Stimulated activated CD4-positive, alpha-beta T cell treated with anti-CD3 and anti-CD28 coated beads, Interleukin-12 subunit alpha, Interleukin-12 subunit beta, amount 100 ng/mL, for 4 hours (primary cell): ENCODE measurements around the gene KATNAL1.
"Not testable (repeated sequence)": the region's sequence is repeated elsewhere in the genome, so short reads cannot be mapped to it uniquely, and the experiment has no call there.

Source experiments
- DNase-seq: peaks from one replicate; pipeline ENCODE4 v3.0.0-alpha.2; 2020

The KATNAL1 gene

GRCh38 chr13:30290812-30291436 lies 16.4 kb downstream of the KATNAL1 start:
- no peak for DNase-seq

- DNase-seq = no peak
Measured at GRCh38 chr13:30289533-30289932, 17.8 kb downstream of the KATNAL1 start.

- DNase-seq = not testable (repeated sequence)
Measured at GRCh38 chr13:30286059-30286458, 21.3 kb downstream of the KATNAL1 start.

- DNase-seq = no peak
Measured at GRCh38 chr13:30276178-30276577, 31.2 kb downstream of the KATNAL1 start.

GRCh38 chr13:30274083-30274482 lies 33.3 kb downstream of the KATNAL1 start:
- DNase-seq = no peak

GRCh38 chr13:30270035-30270434 lies 37.3 kb downstream of the KATNAL1 start:
- not testable (repeated sequence) for DNase-seq

- no peak for DNase-seq
Measured at GRCh38 chr13:30268673-30269072, 38.7 kb downstream of the KATNAL1 start.

GRCh38 chr13:30266756-30267155 lies 40.6 kb downstream of the KATNAL1 start:
- DNase-seq = no peak

- DNase-seq = not testable (repeated sequence)
Measured at GRCh38 chr13:30259149-30259733, 48.1 kb downstream of the KATNAL1 start.

- no peak for DNase-seq
Measured at GRCh38 chr13:30257468-30258099, 49.8 kb downstream of the KATNAL1 start.

GRCh38 chr13:30256713-30257467 lies 50.5 kb downstream of the KATNAL1 start:
- no peak for DNase-seq

GRCh38 chr13:30255696-30256095 lies 51.7 kb downstream of the KATNAL1 start:
- no peak for DNase-seq

GRCh38 chr13:30253830-30254229 lies 53.5 kb downstream of the KATNAL1 start:
- DNase-seq = no peak

GRCh38 chr13:30247406-30247805 lies 59.9 kb downstream of the KATNAL1 start:
- no peak for DNase-seq

GRCh38 chr13:30241532-30241931 lies 65.8 kb downstream of the KATNAL1 start:
- DNase-seq = no peak

- DNase-seq = no peak
Measured at GRCh38 chr13:30240608-30241007, 66.7 kb downstream of the KATNAL1 start.

GRCh38 chr13:30235216-30235615 lies 72.1 kb downstream of the KATNAL1 start:
- no peak for DNase-seq

- no peak for DNase-seq
Measured at GRCh38 chr13:30234619-30235162, 72.7 kb downstream of the KATNAL1 start.

- no peak for DNase-seq
Measured at GRCh38 chr13:30224732-30225131, 82.6 kb downstream of the KATNAL1 start.

GRCh38 chr13:30222254-30222653 lies 85.1 kb downstream of the KATNAL1 start:
- no peak for DNase-seq

- DNase-seq = no peak
Measured at GRCh38 chr13:30216111-30216510, 91.2 kb downstream of the KATNAL1 start.

GRCh38 chr13:30212256-30212655 lies 95.1 kb downstream of the KATNAL1 start:
- DNase-seq = no peak

GRCh38 chr13:30211745-30212144 lies 95.6 kb downstream of the KATNAL1 start:
- no peak for DNase-seq
